NCI-H446 treated with DMSO at 0.1 percent for 48 hours (cell line): ENCODE data around the gene MALSU1.
"Not testable (repeated sequence)": the region's sequence is repeated elsewhere in the genome, so short reads cannot be mapped to it uniquely, and the experiment has no call there.

Experiments used
- DNase-seq: peaks from one replicate; lab custom pipeline; 2025; lab: John Stamatoyannopoulos, UW

The MALSU1 gene

DNA sequence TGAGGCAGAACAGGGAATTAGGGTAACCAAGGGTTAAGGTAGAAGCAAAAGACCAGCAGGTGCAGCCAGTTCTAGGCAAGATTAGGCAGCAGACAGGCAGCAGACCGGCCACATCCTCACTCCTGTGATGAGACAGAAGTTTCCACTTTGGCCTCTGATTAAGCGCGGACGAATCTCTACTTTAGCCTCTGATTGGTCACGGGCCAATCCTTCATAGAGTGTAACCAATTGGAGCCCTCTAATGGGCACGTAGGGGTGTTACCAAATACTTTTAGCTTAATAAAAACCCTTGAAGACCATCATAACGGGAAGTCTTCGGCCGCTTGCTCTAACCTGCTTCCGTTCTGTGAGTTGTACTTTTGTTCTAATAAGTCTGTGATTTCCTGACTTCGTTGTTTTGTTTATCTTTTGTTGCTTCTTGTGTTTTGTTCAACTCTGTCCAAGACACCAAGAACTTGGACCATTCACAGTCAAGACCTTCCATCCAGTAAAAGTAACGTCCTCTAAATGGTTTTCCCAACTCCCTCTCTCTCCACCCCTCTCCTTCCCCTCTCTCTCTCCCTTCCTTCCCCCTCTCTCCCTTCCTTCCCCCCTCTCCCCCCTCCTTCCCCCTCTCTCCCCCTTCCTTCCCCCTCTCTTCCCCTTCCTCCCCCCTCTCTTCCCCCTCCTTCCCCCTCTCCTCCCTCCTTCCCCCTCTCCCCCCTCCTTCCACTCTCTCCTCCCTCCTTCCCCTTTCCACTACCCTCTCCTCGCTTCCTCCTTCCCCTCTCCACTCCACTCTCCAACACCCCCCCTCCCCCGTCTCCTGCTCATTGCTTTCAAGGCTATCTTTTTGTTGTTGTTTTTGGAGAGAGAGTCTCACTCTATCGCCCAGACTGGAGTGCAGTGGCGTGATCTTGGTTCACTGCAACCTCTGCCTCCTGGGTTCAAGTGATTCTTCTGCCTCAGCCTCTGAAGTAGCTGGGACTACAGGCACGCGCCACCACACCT is 13.2 kb upstream of the MALSU1 start:
- DNase-seq, result no peak

DNA sequence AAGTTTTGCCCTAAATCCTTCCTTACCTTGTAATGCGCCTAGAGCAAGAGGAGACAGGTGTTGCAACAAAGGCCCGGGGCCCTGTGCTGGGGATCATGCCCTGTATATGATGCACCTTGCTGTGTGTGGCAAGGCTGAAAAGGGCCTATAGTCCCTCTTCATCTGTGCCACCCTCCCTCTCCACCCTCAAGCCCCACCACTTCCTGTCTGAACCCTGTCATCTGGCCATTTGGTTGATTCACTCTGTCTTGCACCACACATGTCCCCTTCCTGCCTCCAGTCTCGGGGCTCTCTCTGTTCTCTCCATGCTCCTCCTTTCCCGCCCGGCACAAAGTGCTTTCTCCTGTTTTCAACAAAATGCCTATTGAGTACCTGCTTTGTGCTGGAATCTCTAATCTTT is 11.5 kb upstream of the MALSU1 start:
- no peak for DNase-seq

DNA sequence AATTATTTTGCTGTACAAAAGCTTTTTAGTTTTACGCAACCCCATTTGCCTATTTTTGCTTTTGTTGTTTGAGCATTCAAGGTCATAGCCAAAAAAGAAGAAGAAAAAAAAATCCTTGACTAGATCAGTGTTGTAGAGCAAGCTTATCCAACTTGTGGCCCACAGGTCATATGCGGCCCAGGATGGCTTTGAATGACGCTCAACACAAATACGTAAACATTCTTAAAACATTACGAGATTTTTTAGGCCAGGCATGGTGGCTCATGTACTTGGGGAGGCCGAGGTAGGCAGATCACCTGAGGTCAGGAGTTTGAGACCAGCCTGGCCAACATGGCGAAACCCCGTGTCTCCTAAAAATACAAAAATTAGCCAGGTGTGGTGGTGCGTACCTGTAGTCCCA is 8.1 kb upstream of the MALSU1 start:
- DNase-seq, result no peak

DNA sequence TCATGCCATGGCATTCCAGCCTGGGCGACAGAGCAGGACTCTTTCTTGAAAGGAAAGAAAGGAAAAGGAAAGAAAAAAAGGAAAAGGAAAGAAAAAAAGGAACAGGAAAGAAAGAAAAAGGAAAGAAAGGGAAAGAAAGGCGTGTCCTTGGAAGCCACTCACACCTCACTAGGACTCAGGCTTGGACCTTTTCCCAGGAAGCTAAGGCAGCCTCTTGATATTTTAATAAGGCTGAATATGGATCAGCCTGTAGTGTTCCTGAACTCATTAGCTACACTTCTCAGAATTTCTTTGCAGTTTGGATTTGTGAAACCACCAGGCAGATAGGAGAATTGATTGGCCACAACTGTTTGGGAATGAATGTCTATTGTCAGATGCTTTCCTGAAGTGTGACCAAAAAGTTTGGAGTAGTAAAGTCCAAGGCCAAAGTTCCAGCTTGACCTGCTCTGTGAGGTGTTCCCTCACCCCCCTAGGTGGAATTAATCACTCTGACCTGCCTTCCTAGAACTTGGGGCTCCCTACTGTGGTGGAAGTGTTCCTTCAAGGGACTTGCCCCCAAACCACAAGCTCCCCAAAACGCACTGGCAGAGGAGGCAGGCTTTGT is 7.1 kb upstream of the MALSU1 start:
- DNase-seq, result no peak

DNA sequence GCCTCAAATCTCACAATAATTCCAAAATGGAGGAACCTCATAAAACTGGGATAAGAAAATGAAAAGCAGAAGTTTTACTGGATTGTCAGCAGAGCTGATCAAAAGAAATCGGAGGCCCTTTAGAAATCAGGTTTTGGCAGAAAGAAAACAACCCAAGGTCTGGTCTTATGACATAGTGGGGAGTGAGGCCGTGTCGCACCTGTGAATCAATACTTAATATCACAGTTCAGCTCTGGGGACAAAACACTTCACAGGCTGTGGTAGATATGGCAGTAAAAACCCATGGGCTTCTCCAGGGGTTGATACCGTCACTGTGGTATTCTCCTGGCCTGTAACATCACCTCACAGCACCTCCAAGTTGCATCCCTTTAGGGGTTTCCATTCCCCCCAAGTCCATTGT is 6.5 kb upstream of the MALSU1 start:
- DNase-seq, result no peak

DNA sequence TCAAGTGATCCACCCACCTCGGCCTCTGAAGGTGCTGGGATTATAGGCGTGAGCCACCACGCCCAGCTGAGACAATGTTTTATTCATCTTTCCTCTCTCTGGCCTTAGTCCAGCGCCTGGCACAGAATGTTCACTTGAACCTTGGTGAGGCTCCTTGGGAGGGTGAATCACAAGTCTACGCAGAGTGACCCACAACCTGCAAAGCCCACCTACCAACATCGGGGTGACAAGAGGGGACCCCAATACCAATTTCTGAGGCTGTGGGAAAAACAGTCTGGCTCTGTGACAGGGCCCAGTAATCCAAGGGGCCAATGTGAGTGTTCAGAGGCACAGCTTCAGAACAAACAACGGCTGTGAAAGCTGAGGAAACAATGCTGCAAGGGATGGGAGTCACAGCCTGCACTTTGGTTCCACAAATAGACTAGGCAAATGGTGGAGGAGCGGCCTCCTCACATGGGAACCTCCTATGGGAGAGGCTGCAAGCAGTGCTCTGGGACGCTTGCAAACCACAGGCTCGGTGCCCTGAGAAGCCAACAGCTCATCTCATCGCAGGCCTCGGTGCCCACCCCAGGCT is 5.6 kb upstream of the MALSU1 start:
- no peak for DNase-seq

DNA sequence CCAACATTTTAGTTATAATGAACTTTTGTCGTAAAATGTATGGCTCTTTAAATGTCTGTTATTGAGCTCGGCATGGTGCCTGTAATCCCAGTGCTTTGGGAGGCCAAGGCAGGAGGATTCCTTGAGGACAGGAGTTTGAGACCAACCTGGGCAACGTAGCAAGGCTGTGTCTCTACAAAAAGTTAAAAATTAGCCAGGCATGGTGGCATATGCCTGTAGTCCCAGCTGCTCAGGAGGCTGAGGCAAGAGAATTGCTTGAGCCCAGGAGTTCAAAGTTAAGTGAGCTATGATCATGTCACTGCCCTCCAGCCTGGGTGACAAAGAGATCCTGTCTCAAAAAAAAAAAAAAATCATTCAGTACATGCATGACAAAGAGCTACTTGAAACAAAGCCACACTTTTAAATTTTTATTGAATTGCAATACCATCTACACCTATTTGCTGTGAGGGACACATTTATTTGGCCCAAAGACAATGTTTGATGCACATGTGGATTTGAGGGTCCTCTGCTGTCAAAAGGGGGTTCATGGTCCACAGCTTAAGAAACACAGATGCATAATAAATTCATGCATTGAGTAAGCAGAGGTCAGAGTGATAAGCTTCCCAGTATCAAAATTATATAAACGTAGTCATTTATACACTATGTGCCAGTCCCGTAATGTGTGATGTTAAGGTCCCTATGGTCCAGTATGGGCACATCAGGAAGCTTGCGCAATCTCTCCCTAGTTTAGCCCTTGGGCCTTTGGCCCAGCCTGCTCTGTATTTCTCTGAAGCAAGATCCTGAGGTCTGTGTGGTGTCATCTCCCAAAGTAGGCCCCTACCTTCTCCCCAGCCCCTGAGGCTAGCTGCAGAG is 4.4 kb upstream of the MALSU1 start:
- DNase-seq, result no peak

DNA sequence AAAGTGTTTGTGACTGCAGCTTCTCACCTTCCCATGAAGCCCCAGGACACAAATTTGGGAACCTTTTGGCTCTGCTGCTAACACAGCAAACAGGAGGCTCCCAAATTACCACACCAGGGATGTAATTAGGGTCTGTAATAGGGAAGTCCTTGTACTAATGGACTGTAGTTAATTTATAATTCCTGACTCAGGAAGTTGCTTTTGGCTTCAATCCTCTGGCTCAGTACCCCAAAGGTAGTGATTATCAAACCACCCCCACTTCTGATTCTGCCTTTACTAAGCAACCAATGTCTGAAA is 3.8 kb upstream of the MALSU1 start:
- no peak for DNase-seq

DNA sequence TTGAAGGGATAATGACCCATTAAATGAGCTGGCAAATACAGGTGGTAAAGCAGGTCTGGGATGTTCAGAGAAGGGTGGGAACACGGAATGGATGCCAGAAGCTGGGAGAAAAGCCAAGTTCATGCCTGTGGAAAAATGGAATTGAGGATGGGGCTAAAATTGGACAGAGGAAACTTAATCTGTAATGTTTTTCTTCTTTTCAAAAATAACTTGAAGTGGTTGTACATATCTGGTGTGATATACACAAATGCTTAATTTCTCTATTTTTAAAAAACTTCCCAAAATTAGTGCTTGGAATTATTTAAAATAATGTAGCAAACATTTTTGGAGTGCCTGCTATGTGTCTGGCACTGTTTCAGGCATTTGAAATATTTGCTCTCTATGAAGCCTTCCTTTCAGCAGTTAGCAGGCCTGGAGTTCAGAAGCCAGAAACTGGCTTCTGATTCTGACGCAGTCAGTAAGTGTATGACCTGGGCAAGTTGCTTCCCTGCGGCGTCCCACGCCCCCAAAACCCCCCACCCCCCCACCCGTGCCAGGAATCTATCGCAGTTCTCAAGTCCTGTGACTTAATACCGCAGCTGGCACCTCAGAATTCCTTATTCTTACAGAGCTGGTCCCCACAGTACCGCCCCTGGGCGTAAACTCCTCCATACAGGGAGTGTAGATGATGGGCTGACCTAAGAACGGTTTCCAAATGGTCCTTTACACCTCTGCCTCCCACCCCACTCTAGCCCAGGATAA is 828 bp upstream of the MALSU1 start:
- peak; percentile 64 for DNase-seq

DNA sequence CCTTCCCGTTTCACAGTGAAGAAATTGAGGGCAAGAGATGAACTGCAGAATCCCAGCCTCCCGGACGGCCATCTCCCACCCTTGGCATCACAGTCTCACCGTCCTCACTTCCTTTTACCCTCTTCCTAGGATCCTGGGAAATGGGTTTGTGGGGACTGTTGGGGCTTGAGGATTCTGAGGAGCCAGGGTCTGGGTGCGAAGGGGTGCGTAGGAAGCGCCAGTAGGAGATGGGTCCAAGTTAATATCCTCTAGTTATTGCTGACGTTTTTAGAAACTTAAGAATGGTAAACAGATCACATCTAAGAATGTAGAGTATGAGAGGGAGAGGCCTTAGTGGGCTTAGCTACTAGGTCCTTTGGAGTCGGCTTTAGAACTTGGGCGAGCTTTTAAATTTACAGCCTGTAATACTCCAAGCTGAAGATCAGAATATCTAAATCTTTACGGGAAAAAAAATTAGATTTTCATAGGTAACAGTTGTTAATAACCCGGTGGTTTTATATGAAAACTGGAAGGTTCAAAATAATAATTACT is 696 bp downstream of the MALSU1 start:
- no peak for DNase-seq

DNA sequence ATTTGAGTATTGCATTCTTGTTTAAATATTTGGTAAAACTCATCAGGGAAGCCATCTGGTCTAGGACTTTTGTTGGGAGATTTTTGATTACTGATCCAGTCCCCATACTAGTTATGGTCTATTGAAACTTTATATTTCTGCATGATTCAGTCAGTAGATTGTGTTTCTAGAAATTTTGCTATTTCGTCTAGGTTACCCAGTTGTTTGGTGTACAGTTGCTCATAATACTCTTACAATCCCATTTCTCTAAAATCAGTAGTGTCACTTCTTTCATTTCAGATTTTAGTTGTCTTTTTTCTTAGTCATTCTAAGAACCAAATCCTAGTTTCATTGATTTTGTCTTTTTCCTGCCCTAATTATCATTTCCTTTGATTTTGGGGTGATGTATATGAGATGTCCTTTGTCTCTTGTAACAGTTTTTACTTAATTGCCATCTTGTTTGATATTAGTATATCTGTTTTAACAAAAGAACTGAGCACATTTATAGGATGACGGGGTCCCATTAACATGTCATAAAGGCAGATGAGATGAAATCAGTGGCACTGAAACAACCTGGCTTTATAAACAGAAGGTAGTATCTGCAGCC is 7.9 kb downstream of the MALSU1 start:
- no peak for DNase-seq

DNA sequence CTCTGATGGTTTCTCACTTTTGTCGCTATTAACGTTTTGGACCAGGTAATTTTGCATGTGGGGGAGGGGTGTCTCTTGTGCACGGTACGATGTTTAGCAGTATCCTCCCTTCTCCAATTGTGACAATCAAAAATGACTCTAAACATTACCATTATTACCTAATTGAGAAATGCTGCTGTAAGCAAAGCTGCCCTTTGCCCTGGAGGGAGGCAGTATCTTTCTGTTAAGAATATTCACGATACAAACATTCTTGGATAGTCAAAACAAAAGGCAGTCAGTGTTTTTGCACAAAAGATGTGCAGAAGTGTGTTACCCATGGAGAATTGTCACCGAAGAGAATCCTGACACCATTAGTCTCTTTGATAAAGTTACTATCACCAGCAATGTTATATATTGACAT is 9.6 kb downstream of the MALSU1 start:
- no peak for DNase-seq

DNA sequence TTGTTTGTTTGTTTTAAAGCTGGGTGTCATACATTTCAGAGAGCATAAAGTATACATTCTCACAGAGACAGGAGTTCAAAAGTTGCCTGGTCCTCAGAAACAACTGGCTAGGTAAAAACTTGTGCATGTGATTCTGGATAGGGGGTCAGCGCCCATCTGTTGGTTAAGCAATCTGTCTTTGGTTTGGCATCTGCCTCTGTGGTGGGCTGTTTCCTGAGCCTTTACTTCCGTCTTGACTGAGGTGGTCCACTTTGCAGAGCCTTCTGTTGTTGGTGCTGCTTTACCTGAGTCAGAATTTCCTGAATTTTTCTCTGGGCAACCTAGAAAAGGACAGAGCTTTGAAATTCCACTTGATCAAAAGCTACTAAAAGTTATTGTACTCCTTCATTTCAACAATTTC is 13.0 kb downstream of the MALSU1 start:
- not testable (repeated sequence) for DNase-seq

DNA sequence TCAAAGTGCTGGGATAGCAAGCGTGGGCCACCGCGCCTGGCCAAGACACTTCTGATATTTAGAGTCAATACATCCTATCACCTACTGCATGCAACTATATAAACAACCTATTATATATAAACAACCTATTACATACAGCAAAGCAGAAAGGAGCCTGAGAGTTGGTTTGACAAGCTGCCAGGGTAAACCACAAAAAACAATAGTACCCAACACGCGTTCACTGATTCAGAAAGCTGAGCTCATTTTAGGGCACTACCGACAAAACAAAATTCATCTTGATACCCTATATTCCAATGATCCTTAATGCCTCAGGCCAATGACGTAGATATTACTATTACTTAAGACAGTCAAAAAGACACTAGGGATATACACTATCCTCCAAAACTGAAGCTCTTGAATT is 16.2 kb downstream of the MALSU1 start:
- DNase-seq, result no peak

DNA sequence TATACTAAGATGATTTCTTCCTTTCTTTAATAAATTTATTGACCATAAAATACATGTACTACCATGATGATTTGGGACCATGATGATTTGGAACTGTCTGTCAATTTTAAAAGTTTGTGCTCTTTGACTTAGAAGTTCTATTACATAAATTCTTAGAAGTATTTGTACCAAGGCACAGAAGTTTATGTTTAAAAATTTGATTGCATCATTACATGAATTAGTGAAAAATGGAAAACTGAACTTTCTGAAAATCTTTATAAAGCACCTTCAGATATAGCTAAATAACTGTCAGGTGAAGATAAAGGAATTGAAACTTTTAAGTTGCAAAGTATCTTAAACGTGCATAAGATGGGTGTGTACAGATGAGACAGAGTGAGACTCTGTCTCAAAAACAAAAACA is 32.0 kb downstream of the MALSU1 start:
- no peak for DNase-seq

DNA sequence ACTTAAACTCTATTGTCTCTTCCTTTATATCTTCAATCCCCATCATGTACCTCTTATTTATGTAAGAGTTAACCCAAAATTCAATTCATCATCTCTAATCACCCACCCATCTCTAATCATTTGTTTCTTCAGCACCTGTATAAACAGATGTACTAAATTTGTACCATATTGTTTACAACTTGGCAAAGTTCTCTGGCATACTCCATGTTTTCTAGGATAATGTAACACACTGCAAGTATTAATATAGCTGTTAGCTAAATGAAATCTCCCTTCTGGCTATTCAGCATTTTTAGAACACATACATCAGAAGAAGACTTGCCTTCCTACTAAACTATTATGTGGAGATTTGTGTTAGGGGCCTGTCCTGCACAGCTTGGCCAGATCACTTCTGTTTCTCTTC is 33.1 kb downstream of the MALSU1 start:
- DNase-seq, result no peak

DNA sequence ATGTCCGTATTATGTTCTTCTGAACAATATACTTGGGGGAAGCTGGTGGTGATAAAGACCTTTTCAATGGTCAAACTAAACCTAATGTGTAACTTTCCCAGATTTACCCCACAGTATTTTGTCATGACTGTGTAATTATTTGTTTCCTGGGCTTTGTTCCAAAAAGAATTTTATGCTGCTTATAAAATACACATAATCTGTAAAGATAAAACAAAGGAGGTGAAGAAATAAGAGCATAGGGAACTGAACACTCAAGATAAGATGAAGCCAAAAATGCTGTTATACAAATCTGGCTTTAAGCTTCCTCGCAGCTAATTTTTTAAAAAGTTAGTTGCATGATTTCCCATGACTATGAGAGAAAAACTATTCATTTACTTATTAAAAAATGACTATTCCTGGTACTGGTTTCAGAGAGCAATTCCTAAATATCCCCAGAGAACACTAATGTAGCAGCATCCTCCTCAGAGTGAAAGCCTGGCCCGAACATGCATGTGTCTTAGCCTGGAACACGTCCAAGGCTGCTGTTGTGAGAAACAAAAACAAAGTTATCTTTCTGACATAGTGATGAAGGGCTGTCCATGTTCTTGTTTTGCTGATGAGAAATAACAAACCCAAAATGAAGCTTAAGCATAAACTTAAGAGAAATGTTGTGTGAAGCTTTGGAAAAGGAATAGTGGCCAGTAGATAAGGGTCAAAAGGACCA is 33.9 kb downstream of the MALSU1 start:
- no peak for DNase-seq

DNA sequence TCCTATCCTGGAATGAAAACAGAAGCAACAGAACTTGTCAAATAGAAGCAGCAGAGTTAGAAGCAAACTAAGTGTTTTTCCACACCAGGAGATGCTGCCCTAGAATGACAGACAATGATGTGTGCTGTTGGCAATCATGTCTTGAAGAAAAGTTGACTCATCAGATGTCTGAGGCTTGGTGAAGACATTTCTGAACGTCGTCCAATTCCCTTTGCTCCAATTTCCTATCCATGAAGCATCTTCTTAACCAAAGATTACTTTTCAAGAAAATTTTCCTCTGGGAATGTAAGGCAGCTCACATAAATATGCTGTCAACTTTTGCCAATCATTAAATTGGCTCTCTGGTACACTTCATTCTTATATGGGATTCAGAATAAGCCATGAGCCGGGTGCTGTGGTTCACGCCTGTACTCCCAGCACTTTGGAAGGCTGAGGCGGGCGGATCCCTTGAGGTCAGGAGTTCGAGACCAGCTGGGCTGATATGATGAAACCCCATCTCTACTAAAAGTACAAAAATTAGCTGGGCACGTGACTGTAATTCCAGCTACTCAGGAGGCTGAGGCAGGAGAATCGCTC is 34.6 kb downstream of the MALSU1 start:
- DNase-seq, result peak; percentile 50

DNA sequence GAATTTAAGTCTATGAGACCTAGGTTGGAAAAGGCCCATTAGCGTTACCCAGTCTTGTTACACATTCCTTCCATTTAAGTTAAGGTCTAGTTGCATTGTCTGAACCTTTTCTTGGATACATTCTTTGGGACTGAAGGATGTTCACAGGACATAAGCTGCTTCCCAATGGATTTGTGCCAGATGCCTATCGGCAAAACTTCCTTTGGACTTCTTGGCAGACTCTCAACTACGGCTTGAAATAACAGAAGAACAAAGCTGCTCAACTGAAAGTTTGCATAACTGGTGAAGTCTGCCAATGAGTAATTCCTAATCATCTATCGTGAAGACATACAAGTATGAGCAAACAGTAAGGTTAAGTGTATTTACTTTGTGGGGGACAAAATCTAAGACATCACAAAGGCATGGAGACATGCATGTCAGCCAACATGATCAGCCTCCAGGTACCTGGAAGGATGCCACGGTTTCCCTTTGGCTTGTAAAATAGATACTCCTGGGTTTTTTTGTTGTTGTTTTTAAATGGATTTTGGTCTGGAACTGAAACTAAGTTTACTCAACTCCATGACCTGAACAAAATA is 35.4 kb downstream of the MALSU1 start:
- peak; percentile 87 for DNase-seq

DNA sequence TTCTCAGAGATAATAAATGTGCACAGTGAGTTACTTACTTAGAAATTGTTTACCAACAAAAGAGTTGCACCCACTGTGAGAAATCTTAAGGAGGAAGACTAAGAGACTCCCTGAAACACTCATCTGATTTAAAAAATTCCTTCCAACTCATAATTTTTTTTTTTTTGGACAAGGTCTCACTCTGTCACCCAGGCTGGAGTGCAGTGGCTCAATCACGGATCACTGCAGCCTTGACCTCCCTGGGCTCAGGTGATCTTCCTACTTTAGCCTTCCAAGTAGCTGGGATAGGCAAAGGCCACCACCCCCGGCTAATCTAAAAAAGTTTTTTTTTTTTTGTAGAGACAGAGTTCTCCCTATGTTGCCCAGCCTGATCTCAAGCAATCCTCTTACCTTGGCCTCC is 36.0 kb downstream of the MALSU1 start:
- no peak for DNase-seq
